ENCODE data around the gene PTBP3. TPM values are rescaled to one million over a fixed set of nuclear protein-coding genes. Genes with fewer than 3 reads are reported as not detected.

Gene PTBP3
- total RNA-seq, 1 experiment from 2014 or later: 100 TPM

GRCh38 chr9:112334432-112334841 lies 1.0 kb upstream of the PTBP3 start:
- ChIA-PET POLR2A (interaction anchor here (1.8 to 2.3 kb wide), 2 partner anchors 45 to 221 kb away, joined by 6 read pairs; partner anchors contain the start of gene HSDL2), CTCF (interaction anchor here (0.5 to 2.5 kb wide), 30 partner anchors 9 to 804 kb away, joined by 3 to 31 read pairs (median 5); partner anchors contain the start of genes HSDL2 and SUSD1)
- DNase-seq (ENCODE audit: low spot score): no peak
- no peaks in the 10 kb centered on the region for H3K36me3 Mint-ChIP-seq
- H3K4me3 Mint-ChIP-seq: peak overlapping the region; percentile 92
- H3K4me1 Mint-ChIP-seq: peaks cover 29% of the 10 kb centered on the region
- no peak for TF ChIP-seq ZNF671 (CRISPR knock-in tag; IDR thresholded peaks at IDR 0.05)
- H3K27me3 Mint-ChIP-seq (ENCODE audit: low read depth): no peaks in the 10 kb centered on the region
- H3K27ac Mint-ChIP-seq: peak overlapping the region; percentile 99
- ATAC-seq: no peak
- no peaks in the 10 kb centered on the region for H3K9me3 Mint-ChIP-seq

GRCh38 chr9:112333639-112334431 lies 416 bp upstream of the PTBP3 start:
- Mint-ChIP-seq H3K4me3 (peak overlapping the region; percentile 92), H3K9me3 (no peaks in the 10 kb centered on the region), H3K4me1 (peaks cover 29% of the 10 kb centered on the region), H3K27me3 (ENCODE audit: low read depth) (no peaks in the 10 kb centered on the region), H3K27ac (peak overlapping the region; percentile 99), H3K36me3 (no peaks in the 10 kb centered on the region)
- CTCF ChIA-PET: interaction anchor here (0.5 to 2.5 kb wide), 39 partner anchors 9 to 803 kb away, joined by 3 to 31 read pairs (median 4); partner anchors contain the start of genes HSDL2 and SUSD1
- DNase-seq (ENCODE audit: low spot score): peak; percentile 95
- POLR2A ChIA-PET: interaction anchor here (0.8 to 2.3 kb wide), 4 partner anchors 46 to 438 kb away, joined by 3 to 6 read pairs (median 4); partner anchors contain the start of genes HSDL2 and UGCG
- peak; percentile 92 for ATAC-seq
- peak; percentile 9; the same call in 1 of the 2 replicates for TF ChIP-seq E2F5 (CRISPR knock-in tag; IDR thresholded peaks at IDR 0.05)
- TF ChIP-seq NR3C1 (CRISPR knock-in tag; conservative IDR thresholded peaks at IDR 0.05; ENCODE audit: low read depth): no peak
- TF ChIP-seq CTCF (IDR thresholded peaks at IDR 0.05): peak; percentile 10; the same call in 1 of the 2 replicates
- TF ChIP-seq GABPB1 (CRISPR knock-in tag; IDR thresholded peaks at IDR 0.05): peak; percentile 30; the same call in 1 of the 2 replicates
- no peak for TF ChIP-seq ZMAT4 (CRISPR knock-in tag; IDR thresholded peaks at IDR 0.05)
- no peak for TF ChIP-seq FOXK1 (CRISPR knock-in tag; IDR thresholded peaks at IDR 0.05)
- no peak for TF ChIP-seq ZNF423 (CRISPR knock-in tag; IDR thresholded peaks at IDR 0.05)

GRCh38 chr9:112332674-112332976 lies 794 bp downstream of the PTBP3 start:
- no peak for TF ChIP-seq STAT6 (CRISPR knock-in tag; conservative IDR thresholded peaks at IDR 0.05; ENCODE audit: low read depth)
- no peak for TF ChIP-seq ZNF281 (CRISPR knock-in tag; IDR thresholded peaks at IDR 0.05)
- no peak for TF ChIP-seq CTCF (IDR thresholded peaks at IDR 0.05)
- POLR2A ChIA-PET: interaction anchor here (1.8 to 2.3 kb wide), 2 partner anchors 47 to 220 kb away, joined by 6 read pairs; partner anchors contain the start of gene HSDL2
- H3K27ac Mint-ChIP-seq: peak overlapping the region; percentile 91
- no peak for ATAC-seq
- H3K4me3 Mint-ChIP-seq: peak overlapping the region; percentile 94
- no peaks in the 10 kb centered on the region for H3K9me3 Mint-ChIP-seq
- CTCF ChIA-PET: interaction anchor here (1.6 to 2.5 kb wide), 5 partner anchors 51 to 239 kb away, joined by 4 to 31 read pairs (median 9); partner anchors contain the start of gene SUSD1
- no peaks in the 10 kb centered on the region for H3K27me3 Mint-ChIP-seq (ENCODE audit: low read depth)
- DNase-seq (ENCODE audit: low spot score): no peak
- H3K36me3 Mint-ChIP-seq: 0 out of 2 replicates have a peak, but pooled peaks cover 2% of the 10 kb centered on the region
- H3K4me1 Mint-ChIP-seq: peaks cover 38% of the 10 kb centered on the region
